ENCODE results near the gene SPPL2C.

The SPPL2C gene

GRCh38 chr17:45844695-45845375 lies at the start of gene SPPL2C:
Gene SPPL2C, plus strand, starts transcription at chr17:45844881. Its CDS starts 26 bp downstream, at chr17:45844907.
- DNase-seq = no peak

GRCh38 chr17:45800816-45801215 lies 43.9 kb upstream of the SPPL2C start:
- DNase-seq = no peak

GRCh38 chr17:45801421-45801820 lies 43.3 kb upstream of the SPPL2C start:
- no peak for DNase-seq

GRCh38 chr17:45808845-45809244 lies 35.8 kb upstream of the SPPL2C start:
- DNase-seq = no peak

- peak; percentile 98 to 99 for DNase-seq
Observed at GRCh38 chr17:45809499-45809898, 35.2 kb upstream of the SPPL2C start.

- DNase-seq = peak; percentile 56 to 82
Observed at GRCh38 chr17:45812102-45812501, 32.6 kb upstream of the SPPL2C start.

- peak; percentile 73 to 93 for DNase-seq
Observed at GRCh38 chr17:45813048-45813725, 31.5 kb upstream of the SPPL2C start.

GRCh38 chr17:45814622-45815606 lies 29.8 kb upstream of the SPPL2C start:
- DNase-seq = no peak

GRCh38 chr17:45815752-45816151 lies 28.9 kb upstream of the SPPL2C start:
- DNase-seq = no peak

GRCh38 chr17:45818041-45818440 lies 26.6 kb upstream of the SPPL2C start:
- no peak for DNase-seq

GRCh38 chr17:45818699-45819098 lies 26.0 kb upstream of the SPPL2C start:
- no peak for DNase-seq

GRCh38 chr17:45819632-45820031 lies 25.0 kb upstream of the SPPL2C start:
- DNase-seq = no peak

- DNase-seq = peak; percentile 22 to 67
Observed at GRCh38 chr17:45820052-45820780, 24.5 kb upstream of the SPPL2C start.

GRCh38 chr17:45821147-45821546 lies 23.5 kb upstream of the SPPL2C start:
- DNase-seq = no peak

GRCh38 chr17:45823598-45823997 lies 21.1 kb upstream of the SPPL2C start:
- no peak for DNase-seq

- no peak for DNase-seq
Observed at GRCh38 chr17:45824475-45824874, 20.2 kb upstream of the SPPL2C start.

GRCh38 chr17:45824901-45825492 lies 19.7 kb upstream of the SPPL2C start:
- DNase-seq = no peak

GRCh38 chr17:45825792-45826191 lies 18.9 kb upstream of the SPPL2C start:
- no peak for DNase-seq

- no peak for DNase-seq
Observed at GRCh38 chr17:45826919-45827588, 17.6 kb upstream of the SPPL2C start.

- DNase-seq = no peak
Observed at GRCh38 chr17:45828171-45828570, 16.5 kb upstream of the SPPL2C start.

GRCh38 chr17:45828582-45829133 lies 16.0 kb upstream of the SPPL2C start:
- peak in 1 of 2 experiments; percentile 45 for DNase-seq

Measured in NCI-H524 (cell line).